Ascending aorta (tissue), 2 donors: Measurements from ENCODE around the gene PCF11. TPM values are rescaled to one million over a fixed set of nuclear protein-coding genes. Genes with fewer than 3 reads are reported as not detected.
"Not testable (repeated sequence)": the region's sequence is repeated elsewhere in the genome, so short reads cannot be mapped to it uniquely, and the experiment has no call there.

ENCODE experiments used
- DNase-seq, 2 donors: peaks; one replicate each; pipeline ENCODE4 v3.0.0-alpha.2; 2019; ENCODE audit warnings: low spot score in 2 of 2
- H3K27ac ChIP-seq, 2 donors: fragments of 200-600 bp; sonication (generic); one replicate each; pipeline ENCODE4 v1.5.1; 2016 to 2017; ENCODE audit warnings: mild to moderate bottlenecking in 1 of 2
- H3K27me3 ChIP-seq: fragments of 200-600 bp; sonication (generic); one replicate; pipeline ENCODE4 v1.5.1; 2017
- H3K36me3 ChIP-seq, 2 donors: fragments of 200-600 bp; sonication (generic); one replicate each; pipeline ENCODE4 v1.5.1; 2016
- H3K4me1 ChIP-seq, 2 donors: fragments of 200-600 bp; sonication (generic); one replicate each; pipeline ENCODE4 v1.5.1; 2016 to 2017; ENCODE audit warnings: mild to moderate bottlenecking in 1 of 2
- H3K4me3 ChIP-seq, 2 donors: fragments of 200-600 bp; sonication (generic); one replicate each; pipeline ENCODE4 v1.5.1; 2016 to 2017; ENCODE audit warnings: mild to moderate bottlenecking in 1 of 2
- H3K9me3 ChIP-seq, 2 donors: fragments of 200-600 bp; sonication (generic); one replicate each; pipeline ENCODE4 v1.5.1; 2016
- intact Hi-C: fragments of 100-400 bp; cut with DNase I; formaldehyde crosslinking; loops from one replicate; pipeline ENCODE4 v1.15.1; 2023
- total RNA-seq: library from RNA; depleted of rRNA; stranded (reverse); fragments of >200 nt; gene quantifications from one replicate; pipeline ENCODE4 v1.1.0, GENCODE V29; 2016
- TF ChIP-seq, protein P1 (sequence below), 3 experiments: fragments of 200-600 bp in 2 of 3; fragments of 450-650 bp in 1 of 3; sonication (generic) in 2 of 3; IDR thresholded peaks; one replicate each; pipeline ENCODE4 v1.5.1; 2016 to 2019; ENCODE audit warnings: antibody characterized with exemption in 3 of 3, mild to moderate bottlenecking in 1 of 3, moderate library complexity in 1 of 3

Gene PCF11
- total RNA-seq, 1 donor from 2014 or later: 19.2 TPM

DNA sequence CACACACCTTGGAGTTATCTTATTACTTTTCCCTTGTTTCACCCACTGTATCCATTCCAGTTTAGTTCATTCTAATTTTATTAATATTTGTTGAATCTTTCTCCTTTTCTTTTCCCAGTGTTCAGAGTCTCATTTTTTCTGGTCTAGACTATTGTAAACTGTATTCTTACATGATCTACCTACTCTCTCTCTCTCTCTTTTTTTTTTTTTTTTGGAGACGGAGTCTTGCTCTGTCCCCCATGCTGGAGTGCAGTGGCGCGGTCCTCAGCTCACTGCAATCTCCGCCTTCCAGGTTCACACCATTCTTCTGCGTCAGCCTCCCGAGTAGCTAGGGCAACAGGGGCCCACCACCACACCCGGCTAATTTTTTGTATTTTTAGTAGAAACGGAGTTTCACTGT, 38.7 kb downstream of the PCF11 start:
- peak overlapping the region in 1 of 2 donors; percentile 73 for H3K4me3 ChIP-seq
- H3K27me3 ChIP-seq: no peaks in the 10 kb centered on the region
- TF ChIP-seq, protein P1, sequence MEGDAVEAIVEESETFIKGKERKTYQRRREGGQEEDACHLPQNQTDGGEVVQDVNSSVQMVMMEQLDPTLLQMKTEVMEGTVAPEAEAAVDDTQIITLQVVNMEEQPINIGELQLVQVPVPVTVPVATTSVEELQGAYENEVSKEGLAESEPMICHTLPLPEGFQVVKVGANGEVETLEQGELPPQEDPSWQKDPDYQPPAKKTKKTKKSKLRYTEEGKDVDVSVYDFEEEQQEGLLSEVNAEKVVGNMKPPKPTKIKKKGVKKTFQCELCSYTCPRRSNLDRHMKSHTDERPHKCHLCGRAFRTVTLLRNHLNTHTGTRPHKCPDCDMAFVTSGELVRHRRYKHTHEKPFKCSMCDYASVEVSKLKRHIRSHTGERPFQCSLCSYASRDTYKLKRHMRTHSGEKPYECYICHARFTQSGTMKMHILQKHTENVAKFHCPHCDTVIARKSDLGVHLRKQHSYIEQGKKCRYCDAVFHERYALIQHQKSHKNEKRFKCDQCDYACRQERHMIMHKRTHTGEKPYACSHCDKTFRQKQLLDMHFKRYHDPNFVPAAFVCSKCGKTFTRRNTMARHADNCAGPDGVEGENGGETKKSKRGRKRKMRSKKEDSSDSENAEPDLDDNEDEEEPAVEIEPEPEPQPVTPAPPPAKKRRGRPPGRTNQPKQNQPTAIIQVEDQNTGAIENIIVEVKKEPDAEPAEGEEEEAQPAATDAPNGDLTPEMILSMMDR (IDR thresholded peaks at IDR 0.05): no peak
- no peaks in the 10 kb centered on the region for H3K9me3 ChIP-seq
- H3K36me3 ChIP-seq: peaks cover 8 to 19% of the 10 kb centered on the region in 2 donors
- H3K27ac ChIP-seq: peak overlapping the region; percentile 86 to 92
- intact Hi-C loops: loop anchor here (5.0 kb wide), 1 partner anchor 473 kb away; no protein-coding TSS in a partner anchor
- peaks cover 4 to 23% of the 10 kb centered on the region in 2 donors for H3K4me1 ChIP-seq
- DNase-seq: no peak

DNA sequence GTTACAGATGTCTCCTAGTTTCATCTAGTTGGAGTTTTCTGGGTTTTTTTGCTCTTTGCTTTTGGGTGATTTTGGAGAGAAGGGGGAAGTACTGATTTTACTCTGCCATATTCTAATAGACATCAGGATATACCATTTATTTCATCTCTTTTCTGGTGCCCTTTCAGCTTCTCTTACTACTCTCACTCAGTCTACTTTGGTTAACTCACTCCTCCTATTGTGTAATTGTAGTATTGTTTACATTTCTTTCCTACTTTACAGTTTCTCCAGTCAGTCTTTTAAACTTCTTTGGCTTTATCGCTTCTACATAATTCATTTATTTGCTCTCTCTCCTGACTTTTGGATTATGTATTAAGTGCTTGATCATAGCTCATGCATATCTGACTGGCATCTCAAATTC, 43.1 kb downstream of the PCF11 start:
- H3K27me3 ChIP-seq: no peaks in the 10 kb centered on the region
- TF ChIP-seq, protein P1 (IDR thresholded peaks at IDR 0.05): no peak
- no peak for DNase-seq

DNA sequence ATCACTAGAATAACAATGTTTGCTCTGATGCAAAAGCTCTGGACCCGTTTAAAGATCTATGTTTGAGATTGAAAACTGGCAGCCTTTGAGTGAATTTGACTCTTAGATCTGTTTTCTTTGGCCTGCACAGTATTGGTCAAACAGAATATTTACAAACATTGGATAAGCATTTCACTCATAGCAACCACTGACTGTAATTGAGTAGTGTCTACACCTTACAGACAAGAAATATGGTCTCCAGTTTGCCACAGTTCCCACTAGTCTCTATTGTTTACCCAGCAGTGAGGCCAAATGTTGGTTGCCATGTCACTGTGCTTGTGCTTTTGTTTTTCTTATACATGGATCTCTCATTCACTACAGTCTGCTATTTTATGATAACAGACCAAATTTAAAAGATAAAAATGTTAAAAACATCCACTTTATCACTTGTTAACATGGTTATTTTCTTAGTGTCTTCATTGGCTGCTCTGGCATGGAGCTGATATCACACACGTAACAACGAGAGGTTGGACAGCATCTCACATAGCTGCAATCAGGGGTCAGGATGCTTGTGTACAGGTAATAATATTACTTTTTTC, 48.8 kb downstream of the PCF11 start:
- no peak for DNase-seq
- Histone ChIP-seq H3K9me3 (no peaks in the 10 kb centered on the region), H3K4me3 (no peak overlapping the region), H3K27ac (no peak overlapping the region), H3K36me3 (peaks cover 17 to 24% of the 10 kb centered on the region in 2 donors), H3K4me1 (no peaks in the 10 kb centered on the region), H3K27me3 (no peaks in the 10 kb centered on the region)
- intact Hi-C loops: no loop called here
- TF ChIP-seq, protein P1 (IDR thresholded peaks at IDR 0.05): no peak

More for the DNA sequence above, 43.1 kb downstream of the PCF11 start:
- H3K36me3 ChIP-seq: peaks cover 10 to 15% of the 10 kb centered on the region in 2 donors
- H3K27ac ChIP-seq: no peak overlapping the region
- peaks cover 4 to 16% of the 10 kb centered on the region in 2 donors for H3K4me1 ChIP-seq
- intact Hi-C loops: no loop called here
- H3K4me3 ChIP-seq: no peak overlapping the region
- no peaks in the 10 kb centered on the region for H3K9me3 ChIP-seq

DNA sequence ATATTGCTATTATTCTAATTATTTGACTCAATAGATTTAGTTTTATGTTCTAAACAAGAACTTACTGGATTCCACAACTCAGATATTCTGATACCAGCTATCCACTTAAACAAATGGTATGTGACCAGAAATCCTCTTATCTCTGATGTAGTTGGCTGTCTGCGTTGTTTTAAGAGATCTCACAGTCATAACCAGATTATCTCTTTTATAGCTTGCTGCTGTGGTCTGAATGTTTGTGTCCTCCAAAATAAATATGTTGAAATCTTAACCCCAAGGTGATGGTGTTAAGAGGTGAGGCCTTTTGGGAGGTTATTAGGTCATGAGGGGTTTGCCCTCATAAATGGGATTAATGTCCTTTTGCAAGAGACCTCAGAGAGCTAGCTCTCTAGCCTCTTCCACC, 49.3 kb downstream of the PCF11 start:
- H3K4me3 ChIP-seq: no peak overlapping the region
- H3K27me3 ChIP-seq: no peaks in the 10 kb centered on the region
- H3K4me1 ChIP-seq: no peaks in the 10 kb centered on the region
- intact Hi-C loops: no loop called here
- H3K36me3 ChIP-seq: peaks cover 13 to 21% of the 10 kb centered on the region in 2 donors
- no peaks in the 10 kb centered on the region for H3K9me3 ChIP-seq
- TF ChIP-seq, protein P1 (IDR thresholded peaks at IDR 0.05): no peak
- H3K27ac ChIP-seq: no peak overlapping the region
- no peak for DNase-seq

DNA sequence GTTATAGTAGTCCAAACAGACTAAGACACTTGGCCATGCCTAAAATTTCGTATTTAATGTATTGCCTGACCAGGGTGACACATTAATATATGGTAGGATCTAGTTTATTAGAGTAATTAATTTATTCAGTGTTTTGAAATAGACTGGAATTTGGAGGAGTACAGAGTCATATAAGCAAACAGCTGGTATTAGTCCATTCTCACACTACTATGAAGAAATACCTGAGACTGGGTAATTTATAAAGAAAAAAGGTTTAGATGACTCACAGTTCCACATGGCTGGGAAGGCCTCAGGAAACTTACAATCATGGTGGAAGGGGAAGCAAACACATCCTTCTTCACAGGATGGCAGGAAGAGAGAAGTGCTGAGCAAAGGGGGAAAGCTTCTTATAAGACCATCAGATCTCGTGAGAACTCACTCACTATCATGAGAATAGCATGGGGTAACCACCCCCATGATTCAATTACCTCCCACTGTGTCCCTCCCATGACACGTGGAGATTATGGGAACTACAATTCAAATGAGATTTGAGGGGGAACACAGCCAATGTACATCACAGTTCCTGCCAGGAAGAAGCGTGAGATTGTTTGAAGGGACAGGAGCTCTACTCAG, 49.9 kb downstream of the PCF11 start:
- intact Hi-C loops, H3K4me3 ChIP-seq, DNase-seq, H3K27me3 ChIP-seq, H3K27ac ChIP-seq, H3K4me1 ChIP-seq, H3K9me3 ChIP-seq: not testable (repeated sequence)
- H3K36me3 ChIP-seq: peaks cover 13 to 26% of the 10 kb centered on the region in 2 donors

DNA sequence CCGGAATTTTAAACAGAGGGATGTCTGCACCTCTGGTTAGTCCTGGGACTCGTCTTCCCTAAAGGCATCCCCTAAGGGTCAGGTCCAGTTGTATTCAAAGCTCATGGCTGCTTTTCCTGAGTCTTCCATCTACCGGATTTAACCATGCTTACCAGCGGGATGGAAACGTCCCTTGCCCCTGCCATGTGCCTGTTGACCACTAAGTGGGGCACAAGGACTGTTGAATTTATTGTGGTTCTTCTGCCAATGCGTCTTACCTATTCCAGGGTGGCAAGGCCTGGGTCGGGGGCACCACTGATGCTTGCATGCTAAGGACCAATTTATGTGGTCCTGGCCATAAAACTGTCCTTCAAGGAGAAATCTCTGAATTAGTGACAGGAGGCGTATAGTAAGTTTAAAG, 62.2 kb downstream of the PCF11 start:
- H3K36me3 ChIP-seq: peaks cover 0 to under 1% of the 10 kb centered on the region in 2 donors
- DNase-seq: no peak
- H3K4me3 ChIP-seq: no peak overlapping the region
- no peaks in the 10 kb centered on the region for H3K4me1 ChIP-seq
- H3K9me3 ChIP-seq: no peaks in the 10 kb centered on the region
- H3K27ac ChIP-seq: no peak overlapping the region
- no peaks in the 10 kb centered on the region for H3K27me3 ChIP-seq
- intact Hi-C loops: no loop called here
- TF ChIP-seq, protein P1 (IDR thresholded peaks at IDR 0.05): no peak
